OCI-LY3 (cell line): ENCODE data around the gene LOC101059915.

Source experiments
- H2AFZ ChIP-seq: fragments of 200-600, 300-600 bp; shearing (Covaris generic); 2 replicates; pipeline ENCODE4 v1.6.0; 2014; ENCODE audit warnings: antibody characterized with exemption, low read depth, low read length
- H3K27ac ChIP-seq: fragments of 200-600, 300-600 bp; sonication (generic); 2 replicates; pipeline ENCODE4 v1.5.1; 2014; ENCODE audit warnings: mild to moderate bottlenecking, low read length, moderate library complexity, mixed read lengths
- H3K27me3 ChIP-seq: fragments of 200-600, 300-600 bp; sonication (generic); 2 replicates; pipeline ENCODE4 v1.6.1; 2014; ENCODE audit warnings: low read depth, low read length, mixed read lengths
- H3K36me3 ChIP-seq: fragments of 200-600, 300-600 bp; sonication (generic); replicated peaks from 2 replicates; pipeline ENCODE3; 2014; ENCODE audit warnings: low read depth, low read length, mixed read lengths
- H3K4me1 ChIP-seq: fragments of 300-600, 200-600 bp; sonication (generic); 2 replicates; pipeline ENCODE4 v1.6.1; 2014; ENCODE audit warnings: low read length, mixed read lengths
- H3K4me2 ChIP-seq: fragments of 200-600, 300-600 bp; sonication (generic); 2 replicates; pipeline ENCODE4 v1.6.1; 2014; ENCODE audit warnings: low read length, mixed read lengths
- H3K4me3 ChIP-seq: fragments of 300-600, 200-600 bp; sonication (generic); 2 replicates; pipeline ENCODE4 v1.5.1; 2014; ENCODE audit warnings: antibody characterized with exemption, mild to moderate bottlenecking, low read length, moderate library complexity
- H3K79me2 ChIP-seq: fragments of 300-600, 200-600 bp; shearing (Covaris generic); 2 replicates; pipeline ENCODE4 v1.6.1; 2014; ENCODE audit warnings: mild to moderate bottlenecking, low read length, mixed read lengths
- H3K9ac ChIP-seq: fragments of 300-600, 200-600 bp; shearing (Covaris generic); 2 replicates; pipeline ENCODE4 v1.6.0; 2014; ENCODE audit warnings: mild to moderate bottlenecking, low read length, moderate library complexity
- H3K9me3 ChIP-seq: fragments of 200-600, 300-600 bp; shearing (Covaris generic); 2 replicates; pipeline ENCODE4 v1.6.1; 2014; ENCODE audit warnings: low read length, mixed read lengths; ENCODE audit not compliant: insufficient read depth
- H4K20me1 ChIP-seq: fragments of 200-600, 300-600 bp; sonication (generic); 2 replicates; pipeline ENCODE4 v1.6.1; 2016; ENCODE audit warnings: low read length, mixed read lengths; ENCODE audit not compliant: insufficient read depth
- CTCF ChIP-seq: fragments of 200-600, 300-600 bp; sonication (generic); IDR thresholded peaks from 2 replicates; pipeline ENCODE4 v1.5.1; 2014; ENCODE audit warnings: antibody characterized with exemption, low read length, low read depth
- EZH2phosphoT487 ChIP-seq: fragments of 200-600 bp; shearing (Covaris generic); IDR thresholded peaks from 2 replicates; pipeline ENCODE4 v1.6.1; 2018; ENCODE audit warnings: antibody characterized with exemption, mixed run types, low read depth

The LOC101059915 gene

GRCh38 chrX:71652405-71652804 lies 14.9 kb upstream of the LOC101059915 start:
- Histone ChIP-seq H3K4me3 (no peak overlapping the region), H2AFZ (peak overlapping the region; percentile 46; the same call in 1 of the 2 replicates)

GRCh38 chrX:71653344-71653743 lies 14.0 kb upstream of the LOC101059915 start:
- H3K4me2 ChIP-seq, result no peak overlapping the region
- H3K36me3 ChIP-seq, result no peaks in the 10 kb centered on the region
- H4K20me1 ChIP-seq, result no peaks in the 10 kb centered on the region
- H2AFZ ChIP-seq, result no peak overlapping the region
- no peak overlapping the region for H3K4me3 ChIP-seq
- peaks cover 19% of the 10 kb centered on the region for H3K4me1 ChIP-seq
- no peaks in the 10 kb centered on the region for H3K79me2 ChIP-seq
- H3K9me3 ChIP-seq, result no peaks in the 10 kb centered on the region
- no peak overlapping the region for H3K9ac ChIP-seq
- TF ChIP-seq CTCF, result no peak
- no peak for TF ChIP-seq EZH2phosphoT487
- H3K27me3 ChIP-seq, result no peaks in the 10 kb centered on the region
- no peak overlapping the region for H3K27ac ChIP-seq

More at GRCh38 chrX:71652405-71652804, 14.9 kb upstream of the LOC101059915 start:
- peaks cover 19% of the 10 kb centered on the region for H3K4me1 ChIP-seq
- H3K36me3 ChIP-seq, result no peaks in the 10 kb centered on the region
- no peaks in the 10 kb centered on the region for H3K79me2 ChIP-seq
- TF ChIP-seq CTCF, result peak; percentile 66
- no peak for TF ChIP-seq EZH2phosphoT487
- no peak overlapping the region for H3K27ac ChIP-seq
- no peaks in the 10 kb centered on the region for H3K27me3 ChIP-seq
- no peak overlapping the region for H3K4me2 ChIP-seq
- H3K9ac ChIP-seq, result no peak overlapping the region
- no peaks in the 10 kb centered on the region for H4K20me1 ChIP-seq
- H3K9me3 ChIP-seq, result no peaks in the 10 kb centered on the region

GRCh38 chrX:71657267-71657666 lies 10.1 kb upstream of the LOC101059915 start:
- Histone ChIP-seq H3K4me1 (peaks cover 4% of the 10 kb centered on the region), H3K36me3 (no peaks in the 10 kb centered on the region), H3K79me2 (no peaks in the 10 kb centered on the region), H3K4me2 (no peak overlapping the region), H3K9me3 (no peaks in the 10 kb centered on the region), H3K9ac (no peak overlapping the region), H3K27me3 (no peaks in the 10 kb centered on the region), H3K27ac (no peak overlapping the region), H2AFZ (no peak overlapping the region), H3K4me3 (no peak overlapping the region), H4K20me1 (no peaks in the 10 kb centered on the region)
- TF ChIP-seq CTCF, result no peak
- no peak for TF ChIP-seq EZH2phosphoT487

- peaks cover 20% of the 10 kb centered on the region for H3K4me1 ChIP-seq
- H3K4me3 ChIP-seq, result no peak overlapping the region
- no peak overlapping the region for H3K9ac ChIP-seq
- H3K27ac ChIP-seq, result no peak overlapping the region
- no peak overlapping the region for H3K4me2 ChIP-seq
- no peaks in the 10 kb centered on the region for H3K79me2 ChIP-seq
- H3K9me3 ChIP-seq, result no peaks in the 10 kb centered on the region
- H3K27me3 ChIP-seq, result no peaks in the 10 kb centered on the region
- H2AFZ ChIP-seq, result no peak overlapping the region
- no peaks in the 10 kb centered on the region for H4K20me1 ChIP-seq
- TF ChIP-seq CTCF, result no peak
- TF ChIP-seq EZH2phosphoT487, result no peak
- no peaks in the 10 kb centered on the region for H3K36me3 ChIP-seq
These were observed 8.0 kb upstream of the LOC101059915 start for GRCh38 chrX:71659342-71659741.
